Ectodermal cell (in vitro differentiated cells): ENCODE measurements around the gene TAPBP.

ENCODE experiments used
- H3K27ac ChIP-seq: 2 replicates; pipeline ENCODE4 v1.7.0; 2013; ENCODE audit warnings: mild to moderate bottlenecking, low read depth, low read length; ENCODE audit not compliant: insufficient read depth, poor library complexity, severe bottlenecking
- H3K27me3 ChIP-seq: 2 replicates; pipeline ENCODE4 v1.7.0; 2013; ENCODE audit warnings: mild to moderate bottlenecking, low read length; ENCODE audit not compliant: insufficient read depth, control insufficient read depth, poor library complexity, severe bottlenecking
- H3K36me3 ChIP-seq: one replicate; pipeline ENCODE4 v1.7.0; 2013; ENCODE audit warnings: low read length; ENCODE audit not compliant: control insufficient read depth, insufficient read depth
- H3K4me1 ChIP-seq: one replicate; pipeline ENCODE4 v1.7.0; 2013; ENCODE audit warnings: low read length; ENCODE audit not compliant: control insufficient read depth, insufficient read depth
- H3K4me3 ChIP-seq: 2 replicates; pipeline ENCODE4 v1.7.0; 2013; ENCODE audit warnings: low read depth, low read length, control low read depth; ENCODE audit not compliant: insufficient read depth
- H3K9me3 ChIP-seq: 2 replicates; pipeline ENCODE4 v1.7.0; 2013; ENCODE audit warnings: mild to moderate bottlenecking, low read length, moderate library complexity; ENCODE audit not compliant: control insufficient read depth
- WGBS, 2 experiments: methylation state at CpG; one replicate each; pipeline ENCODE4 v1.1.7; 2013; ENCODE audit warnings: missing lambda C conversion rate in 2 of 2; 5-methylcytosine and 5-hydroxymethylcytosine counted together

TAPBP gene

DNA sequence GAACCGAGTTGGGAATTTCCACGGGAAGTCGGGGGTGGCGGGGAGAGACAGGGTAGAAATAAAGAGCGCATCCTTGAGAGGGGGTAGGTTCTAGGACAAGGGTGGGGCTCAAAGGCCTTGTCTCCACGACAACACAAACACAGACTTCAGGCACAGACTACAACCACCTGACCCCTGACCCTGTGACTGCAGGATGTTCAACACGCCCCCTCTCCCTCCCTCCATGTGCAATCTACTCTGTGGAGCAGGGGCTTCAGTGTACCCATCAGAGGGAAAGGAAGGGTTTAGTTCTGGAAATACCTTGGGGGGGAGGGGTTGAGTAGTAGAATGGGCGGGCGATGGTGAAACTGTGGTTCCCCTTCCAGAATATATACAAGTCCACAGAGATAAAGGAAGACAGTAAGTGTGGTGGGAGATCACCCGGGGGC is 651 bp upstream of the TAPBP start:
- Histone ChIP-seq H3K27ac (no peak overlapping the region), H3K9me3 (no peaks in the 10 kb centered on the region), H3K36me3 (peaks cover 10% of the 10 kb centered on the region), H3K4me1 (peaks cover 23% of the 10 kb centered on the region), H3K4me3 (peak overlapping the region; percentile 66), H3K27me3 (peaks cover 17% of the 10 kb centered on the region)
- 33 to 38% methylated on average over 6 to 10 of the region's 10 CpGs for WGBS, 2 experiments

DNA sequence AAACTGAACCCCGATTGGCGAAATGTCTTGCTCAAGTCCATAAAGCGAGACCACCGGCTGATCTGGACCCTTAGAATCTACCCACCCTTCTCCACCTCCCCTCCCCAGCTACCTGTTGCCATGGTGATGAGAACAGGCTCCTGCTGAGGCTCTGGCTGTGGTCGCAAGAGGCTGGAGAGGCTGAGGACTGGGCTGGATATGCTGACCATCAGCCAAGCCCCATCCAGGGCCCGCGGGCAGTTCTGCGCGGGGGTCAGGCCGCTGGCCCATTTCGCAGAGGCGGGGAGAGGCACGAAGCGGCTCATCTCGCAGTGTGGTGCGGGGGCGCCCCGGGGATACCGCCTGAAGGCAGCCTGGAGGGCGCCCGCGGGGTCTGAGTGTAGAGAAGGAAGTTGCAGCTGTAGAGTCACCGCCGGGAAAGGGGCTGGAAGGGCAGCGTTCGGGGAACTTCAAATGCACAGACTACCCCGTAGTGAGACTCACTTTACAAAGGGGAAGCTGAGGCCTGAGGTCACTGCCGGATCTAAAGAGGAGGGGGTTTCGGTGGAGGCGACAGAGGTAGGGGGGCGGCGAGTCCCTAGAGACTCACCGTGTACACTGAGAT is 671 bp downstream of the TAPBP start:
- no peaks in the 10 kb centered on the region for H3K9me3 ChIP-seq
- peaks cover 14% of the 10 kb centered on the region for H3K4me1 ChIP-seq
- no peak overlapping the region for H3K27ac ChIP-seq
- WGBS, 2 experiments, result 0% methylated on average over 33 of the region's 33 CpGs
- peak overlapping the region; percentile 66 for H3K4me3 ChIP-seq
- no peaks in the 10 kb centered on the region for H3K36me3 ChIP-seq
- peaks cover 17% of the 10 kb centered on the region for H3K27me3 ChIP-seq

DNA sequence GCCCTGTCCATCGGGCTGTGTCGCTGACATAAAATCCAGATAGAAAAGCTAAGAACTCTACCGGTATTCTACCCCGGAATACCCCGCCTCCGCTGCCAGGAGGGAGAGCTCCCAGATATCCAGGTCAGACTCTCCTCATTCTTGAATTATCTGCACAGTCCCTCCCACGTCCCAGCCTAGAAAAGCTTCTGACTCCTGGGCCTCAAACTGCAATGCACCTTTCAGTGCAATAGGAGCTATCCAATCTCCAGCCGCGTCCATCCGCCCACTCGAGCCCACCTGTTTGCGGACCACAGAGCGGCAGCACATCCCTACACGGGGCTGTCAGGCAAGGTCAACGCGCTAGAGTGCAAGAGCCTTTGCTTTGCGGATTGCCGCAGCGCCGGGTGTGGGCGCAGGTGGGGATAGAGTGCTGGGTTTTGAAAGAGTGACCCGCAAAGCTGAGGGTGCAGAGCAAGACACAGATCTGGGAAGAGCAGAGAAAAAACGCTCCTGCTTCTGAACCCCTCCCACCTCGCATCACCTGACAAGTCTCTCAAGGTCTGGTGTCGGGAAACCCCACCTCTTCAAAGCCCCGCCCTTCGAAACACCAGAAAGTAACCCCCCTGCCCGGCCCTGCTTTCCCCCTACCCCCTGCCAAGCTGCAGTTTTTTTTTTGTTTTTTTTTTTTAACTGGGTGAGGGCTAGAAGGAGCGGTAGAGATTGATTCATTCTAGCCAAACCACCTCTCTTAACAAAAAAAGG is 1.3 kb downstream of the TAPBP start:
- Histone ChIP-seq H3K4me3 (peak overlapping the region; percentile 66), H3K9me3 (no peaks in the 10 kb centered on the region), H3K4me1 (peaks cover 14% of the 10 kb centered on the region), H3K36me3 (no peaks in the 10 kb centered on the region), H3K27me3 (peaks cover 17% of the 10 kb centered on the region), H3K27ac (no peak overlapping the region)
- 6 to 7% methylated on average over 28 to 29 of the region's 29 CpGs for WGBS, 2 experiments

DNA sequence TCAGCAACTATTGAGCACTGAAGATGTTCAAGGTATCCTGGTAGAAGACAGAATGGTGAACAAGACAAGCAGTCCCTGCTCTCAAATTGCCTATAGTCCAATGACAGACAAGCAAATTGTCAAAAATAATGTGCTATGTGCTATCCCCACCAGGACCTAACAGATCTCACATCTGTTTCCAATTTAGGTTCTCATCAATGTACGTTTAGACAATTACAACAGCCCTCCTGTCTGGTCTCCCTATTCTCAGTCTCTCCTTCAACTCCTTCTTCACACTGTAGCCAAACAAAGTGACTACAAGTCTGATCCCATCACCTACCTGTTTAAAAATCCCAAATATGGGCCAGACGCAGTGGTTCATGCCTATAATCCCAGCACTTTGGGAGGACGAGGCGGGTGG is 7.5 kb downstream of the TAPBP start:
- 88 to 91% methylated on average over 4 of the region's 4 CpGs for WGBS, 2 experiments
- Histone ChIP-seq H3K27me3 (no peaks in the 10 kb centered on the region), H3K9me3 (no peaks in the 10 kb centered on the region), H3K27ac (no peak overlapping the region), H3K36me3 (no peaks in the 10 kb centered on the region), H3K4me1 (no peaks in the 10 kb centered on the region), H3K4me3 (no peak overlapping the region)

DNA sequence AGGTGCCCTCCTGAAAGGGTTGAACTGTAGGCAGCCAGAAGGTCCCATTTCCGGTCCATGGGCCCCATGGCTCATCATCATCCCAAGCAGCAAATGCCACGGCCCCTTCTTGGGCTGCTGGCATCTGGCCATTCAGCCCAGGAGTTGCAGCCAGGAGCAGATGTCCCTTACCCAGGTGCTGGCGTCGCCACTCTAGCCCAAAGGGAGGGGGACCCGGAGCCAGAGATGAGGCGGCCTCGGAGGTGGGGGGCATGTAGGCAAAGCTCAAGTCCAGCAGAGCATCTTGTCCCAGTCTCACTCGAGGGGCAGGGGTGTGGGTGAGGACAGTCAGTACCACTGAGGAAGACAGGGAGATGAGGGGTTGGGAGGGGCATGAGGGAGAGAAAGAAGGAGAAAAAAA is 8.8 kb downstream of the TAPBP start:
- Histone ChIP-seq H3K36me3 (no peaks in the 10 kb centered on the region), H3K4me3 (no peak overlapping the region), H3K4me1 (no peaks in the 10 kb centered on the region), H3K27me3 (no peaks in the 10 kb centered on the region), H3K9me3 (no peaks in the 10 kb centered on the region), H3K27ac (no peak overlapping the region)
- WGBS, 2 experiments, result 93 to 95% methylated on average over 8 of the region's 8 CpGs

DNA sequence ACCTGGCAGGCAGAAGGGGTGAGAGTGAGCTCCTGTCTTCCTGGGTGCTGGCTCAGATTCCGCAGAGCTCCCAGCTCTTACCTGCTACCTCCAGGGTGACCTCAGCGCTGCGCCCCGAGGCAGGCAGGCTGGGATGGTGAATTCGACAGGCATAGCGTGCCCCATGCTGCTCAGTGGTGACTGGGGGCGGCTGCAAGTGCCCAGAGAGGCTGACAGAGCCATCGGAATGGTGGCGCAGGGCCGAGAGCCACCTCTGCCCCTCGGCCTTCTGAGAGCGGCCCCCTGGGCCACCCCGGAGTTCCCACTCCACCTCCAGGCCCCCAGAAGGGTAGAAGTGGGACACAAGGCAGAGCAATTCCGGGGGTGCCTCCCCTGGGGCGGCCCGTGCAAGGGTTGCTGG is 9.7 kb downstream of the TAPBP start:
- Histone ChIP-seq H3K4me3 (no peak overlapping the region), H3K4me1 (no peaks in the 10 kb centered on the region), H3K9me3 (no peaks in the 10 kb centered on the region), H3K36me3 (no peaks in the 10 kb centered on the region), H3K27ac (no peak overlapping the region), H3K27me3 (no peaks in the 10 kb centered on the region)
- WGBS, 2 experiments, result 91 to 93% methylated on average over 16 of the region's 16 CpGs

DNA sequence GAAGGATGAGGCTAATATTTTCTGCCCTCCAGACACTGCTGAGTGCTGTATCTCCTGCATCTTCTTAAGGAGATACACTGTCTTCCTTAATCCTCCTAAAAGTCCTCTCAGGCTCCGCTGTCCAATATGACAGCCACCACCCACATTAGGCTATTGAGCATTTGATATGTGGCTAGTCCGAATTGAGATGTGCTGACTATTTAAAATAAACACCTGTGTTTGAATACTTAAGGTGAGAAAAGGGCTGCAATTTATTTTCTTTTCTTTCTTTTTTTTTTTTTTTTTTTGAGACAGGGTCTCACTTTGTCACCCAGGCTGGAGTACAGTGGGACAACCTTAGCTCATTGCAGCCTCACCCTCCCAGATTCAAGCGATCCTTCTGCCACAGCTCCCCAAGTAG is 12.0 kb downstream of the TAPBP start:
- Histone ChIP-seq H3K9me3 (no peaks in the 10 kb centered on the region), H3K27me3 (no peaks in the 10 kb centered on the region), H3K4me3 (no peak overlapping the region), H3K27ac (no peak overlapping the region), H3K4me1 (peaks cover 2% of the 10 kb centered on the region), H3K36me3 (no peaks in the 10 kb centered on the region)
- WGBS, 2 experiments, result 93 to 96% methylated on average over 2 to 3 of the region's 3 CpGs

DNA sequence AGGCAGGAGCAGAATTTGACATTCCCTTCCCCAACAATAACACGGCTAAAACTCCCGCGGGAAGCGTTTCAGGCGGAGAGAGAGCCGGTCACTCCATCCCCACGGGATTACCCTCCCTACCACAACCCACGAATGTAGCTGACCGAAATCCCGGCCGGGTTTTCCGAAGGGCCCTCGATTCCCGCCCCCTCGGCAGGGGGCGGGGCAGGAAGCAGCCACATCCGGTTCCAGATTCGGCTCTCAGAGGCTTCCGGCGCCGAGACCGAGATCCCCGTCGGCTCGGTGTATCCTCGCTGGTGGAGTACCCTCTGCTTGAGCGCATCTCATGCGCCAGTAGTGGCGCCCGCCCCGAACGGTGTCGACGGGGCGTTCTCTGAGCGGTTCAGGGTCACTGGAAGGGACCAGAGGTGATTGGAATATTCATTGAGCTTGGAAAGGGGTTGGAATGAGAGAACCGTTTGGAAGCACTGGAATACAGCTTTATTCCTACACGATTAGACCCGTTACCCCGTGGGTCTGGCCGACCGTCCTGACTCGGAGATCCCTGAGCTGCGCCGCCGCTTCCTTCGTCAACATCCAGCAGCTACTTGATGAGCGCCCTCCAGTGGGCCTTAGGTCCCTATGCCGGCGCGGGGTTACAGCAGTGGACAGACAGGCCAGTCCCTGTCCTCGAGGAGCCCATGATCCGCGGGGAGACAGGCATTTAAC is 14.5 kb downstream of the TAPBP start:
- WGBS, 2 experiments, result 0% methylated on average over 54 of the region's 54 CpGs
- Histone ChIP-seq H3K36me3 (no peaks in the 10 kb centered on the region), H3K27ac (peak overlapping the region; percentile 97), H3K4me3 (peak overlapping the region; percentile 88), H3K27me3 (no peaks in the 10 kb centered on the region), H3K4me1 (peaks cover 2% of the 10 kb centered on the region), H3K9me3 (no peaks in the 10 kb centered on the region)

DNA sequence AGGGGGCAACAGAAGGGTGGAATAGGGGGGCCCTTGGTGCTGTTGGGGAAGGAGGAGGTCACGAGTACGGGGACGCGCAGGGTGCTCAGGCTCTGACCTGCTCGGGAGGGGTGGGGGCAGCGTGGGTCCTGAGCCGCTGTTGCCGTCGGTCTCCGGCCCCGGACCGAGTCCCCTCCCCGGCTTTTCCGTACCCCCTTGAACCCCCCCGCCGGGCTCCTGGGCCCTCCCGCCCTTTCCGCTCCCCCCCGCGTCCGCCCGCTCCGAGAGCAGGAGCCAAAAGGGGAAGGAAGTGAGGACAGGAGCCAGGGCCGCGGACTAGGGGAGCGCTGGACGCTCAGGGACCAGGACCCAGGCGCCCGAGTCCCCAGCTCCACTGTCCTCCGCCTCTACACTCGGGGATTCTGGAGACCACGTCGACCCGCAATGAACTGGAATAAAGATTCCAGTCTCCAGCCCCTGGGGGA is 15.1 kb downstream of the TAPBP start, which contains the start of gene RGL2:
RGL2 (minus strand) TSS at position 170 of the 464 bp plus-strand sequence. CDS start 332 bp downstream, outside the sequence.
- Histone ChIP-seq H3K27me3 (no peaks in the 10 kb centered on the region), H3K27ac (peak within 1 kb of the TSS; percentile 97), H3K4me1 (peaks cover 2% of the 10 kb centered on the region), H3K9me3 (no peaks in the 10 kb centered on the region), H3K36me3 (no peaks in the 10 kb centered on the region), H3K4me3 (peak within 1 kb of the TSS; percentile 88)
- 0 to 1% methylated on average over 34 of the region's 34 CpGs for WGBS, 2 experiments
